Smooth muscle cell of the umbilical artery (primary cell): ENCODE results near the gene AQP9. TPM values are rescaled to one million over a fixed set of nuclear protein-coding genes. Genes with fewer than 3 reads are reported as not detected.

Experiments
- total RNA-seq: library from RNA; depleted of rRNA; stranded (reverse); fragments of >200 nt; gene quantifications from 2 replicates; pipeline ENCODE4 v1.2.3, GENCODE V29; 2014

The AQP9 gene, protein sequence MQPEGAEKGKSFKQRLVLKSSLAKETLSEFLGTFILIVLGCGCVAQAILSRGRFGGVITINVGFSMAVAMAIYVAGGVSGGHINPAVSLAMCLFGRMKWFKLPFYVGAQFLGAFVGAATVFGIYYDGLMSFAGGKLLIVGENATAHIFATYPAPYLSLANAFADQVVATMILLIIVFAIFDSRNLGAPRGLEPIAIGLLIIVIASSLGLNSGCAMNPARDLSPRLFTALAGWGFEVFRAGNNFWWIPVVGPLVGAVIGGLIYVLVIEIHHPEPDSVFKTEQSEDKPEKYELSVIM
- total RNA-seq, result not detected in 2 replicates

GRCh38 chr15:58138106-58138505 is at the start of gene AQP9:
Gene AQP9, plus strand, starts transcription at chr15:58138381. Its CDS starts 185 bp downstream, at chr15:58138566.

Other genes with a start within 250 kb of the AQP9 start
- gene ALDH1A2, start 72.7 kb upstream of the AQP9 start, total RNA-seq, result 0.30 TPM in 1 of 2 replicates, not detected in the other